HG03103 (cell line): ENCODE results near the gene UQCR10.

Experiments used
- ATAC-seq: cut with Tn5 transposase; IDR thresholded peaks from one replicate; pipeline ENCODE4 v1.9.1; 2021; ENCODE audit warnings: low read depth; ENCODE audit not compliant: unreplicated experiment

Gene UQCR10

GRCh38 chr22:29767171-29768051, at the start of gene UQCR10:
Gene UQCR10 (plus strand): TSS chr22:29767369. CDS start chr22:29767399, 30 bp downstream.
- peak; percentile 62 for ATAC-seq

- no peak for ATAC-seq
Observed at GRCh38 chr22:29717789-29718188, 49.4 kb upstream of the UQCR10 start.

- no peak for ATAC-seq
Observed at GRCh38 chr22:29718949-29719898, 47.9 kb upstream of the UQCR10 start.

GRCh38 chr22:29719899-29720645, 47.1 kb upstream of the UQCR10 start, which contains the start of gene CABP7:
Gene CABP7 (plus strand): TSS chr22:29720003. CDS start chr22:29720425, 422 bp downstream.
- ATAC-seq = no peak

- no peak for ATAC-seq
Observed at GRCh38 chr22:29720811-29721323, 46.3 kb upstream of the UQCR10 start.

GRCh38 chr22:29722151-29722550, 45.0 kb upstream of the UQCR10 start:
- no peak for ATAC-seq

GRCh38 chr22:29722587-29722986, 44.6 kb upstream of the UQCR10 start:
- ATAC-seq = no peak

- ATAC-seq = no peak
Observed at GRCh38 chr22:29723766-29724165, 43.4 kb upstream of the UQCR10 start.

- no peak for ATAC-seq
Observed at GRCh38 chr22:29724843-29725242, 42.3 kb upstream of the UQCR10 start.

GRCh38 chr22:29726106-29726505, 41.1 kb upstream of the UQCR10 start:
- ATAC-seq = no peak

GRCh38 chr22:29726512-29727130, 40.5 kb upstream of the UQCR10 start:
- no peak for ATAC-seq

- no peak for ATAC-seq
Observed at GRCh38 chr22:29727131-29727523, 40.0 kb upstream of the UQCR10 start.

- no peak for ATAC-seq
Observed at GRCh38 chr22:29729161-29729560, 38.0 kb upstream of the UQCR10 start.

- no peak for ATAC-seq
Observed at GRCh38 chr22:29731058-29731850, 35.9 kb upstream of the UQCR10 start.

- no peak for ATAC-seq
Observed at GRCh38 chr22:29732883-29733282, 34.3 kb upstream of the UQCR10 start.

GRCh38 chr22:29733362-29734201, 33.6 kb upstream of the UQCR10 start:
- ATAC-seq = no peak

GRCh38 chr22:29734406-29734805, 32.8 kb upstream of the UQCR10 start:
- no peak for ATAC-seq

GRCh38 chr22:29734838-29735237, 32.3 kb upstream of the UQCR10 start:
- ATAC-seq = no peak
